Hematopoietic multipotent progenitor cell treated with erythropoietin and hydrocortisone succinate and interleukin-3 and kit ligand, for 15 days (in vitro differentiated cells): Measurements from ENCODE around the gene DAPK1.

Experiments used
- DNase-seq: peaks from one replicate; pipeline ENCODE4 v3.0.0-alpha.2; 2015; ENCODE audit warnings: low spot score

Gene DAPK1

GRCh38 chr9:87613265-87614111 lies 115.8 kb downstream of the DAPK1 start:
- DNase-seq: no peak

- no peak for DNase-seq
Observed at GRCh38 chr9:87614397-87614796, 116.7 kb downstream of the DAPK1 start.

- DNase-seq: no peak
Observed at GRCh38 chr9:87615136-87615535, 117.5 kb downstream of the DAPK1 start.

GRCh38 chr9:87615547-87616148 lies 118.0 kb downstream of the DAPK1 start:
- no peak for DNase-seq

GRCh38 chr9:87618226-87618625 lies 120.6 kb downstream of the DAPK1 start:
- no peak for DNase-seq

- DNase-seq: no peak
Observed at GRCh38 chr9:87618931-87619330, 121.3 kb downstream of the DAPK1 start.

GRCh38 chr9:87619346-87619745 lies 121.7 kb downstream of the DAPK1 start:
- no peak for DNase-seq

- DNase-seq: no peak
Observed at GRCh38 chr9:87620731-87621322, 123.2 kb downstream of the DAPK1 start.

- no peak for DNase-seq
Observed at GRCh38 chr9:87622098-87622497, 124.4 kb downstream of the DAPK1 start.

GRCh38 chr9:87622923-87623322 lies 125.3 kb downstream of the DAPK1 start:
- DNase-seq: no peak

GRCh38 chr9:87628346-87628745 lies 130.7 kb downstream of the DAPK1 start:
- no peak for DNase-seq

GRCh38 chr9:87629104-87629503 lies 131.4 kb downstream of the DAPK1 start:
- no peak for DNase-seq

GRCh38 chr9:87630266-87630665 lies 132.6 kb downstream of the DAPK1 start:
- DNase-seq: no peak

- no peak for DNase-seq
Observed at GRCh38 chr9:87630846-87631245, 133.2 kb downstream of the DAPK1 start.

- DNase-seq: no peak
Observed at GRCh38 chr9:87635656-87636501, 138.2 kb downstream of the DAPK1 start.

- DNase-seq: no peak
Observed at GRCh38 chr9:87638292-87638691, 140.6 kb downstream of the DAPK1 start.

- DNase-seq: no peak
Observed at GRCh38 chr9:87639949-87640348, 142.3 kb downstream of the DAPK1 start.

- DNase-seq: no peak
Observed at GRCh38 chr9:87640385-87640795, 142.7 kb downstream of the DAPK1 start.

- no peak for DNase-seq
Observed at GRCh38 chr9:87641067-87641466, 143.4 kb downstream of the DAPK1 start.

- DNase-seq: no peak
Observed at GRCh38 chr9:87642330-87643106, 144.9 kb downstream of the DAPK1 start.

- DNase-seq: no peak
Observed at GRCh38 chr9:87643107-87643650, 145.5 kb downstream of the DAPK1 start.
